Tibial nerve (tissue), 4 donors: ENCODE results near the gene ZFAND5.

ENCODE experiments used
- EP300 ChIP-seq, 2 donors: sonication (generic); formaldehyde crosslinking; IDR thresholded peaks; one replicate each; pipeline ENCODE4 v1.6.1; 2017; ENCODE audit warnings: antibody characterized with exemption in 2 of 2, mild to moderate bottlenecking in 1 of 2
- POLR2A ChIP-seq, 2 donors: fragments of 450-650 bp; IDR thresholded peaks; one replicate each; pipeline ENCODE4 v1.6.1; 2017; ENCODE audit warnings: antibody characterized with exemption in 2 of 2, mild to moderate bottlenecking in 2 of 2, moderate library complexity in 2 of 2
- TF ChIP-seq, protein P1 (sequence below), 5 experiments: fragments of 200-600 bp in 3 of 5; fragments of 450-650 bp in 2 of 5; sonication (generic) in 3 of 5; IDR thresholded peaks; one replicate each; pipeline ENCODE4 v1.5.1; 2016 to 2019; ENCODE audit warnings: antibody characterized with exemption in 5 of 5, mild to moderate bottlenecking in 3 of 5, moderate library complexity in 2 of 5

- TF ChIP-seq, protein P1, sequence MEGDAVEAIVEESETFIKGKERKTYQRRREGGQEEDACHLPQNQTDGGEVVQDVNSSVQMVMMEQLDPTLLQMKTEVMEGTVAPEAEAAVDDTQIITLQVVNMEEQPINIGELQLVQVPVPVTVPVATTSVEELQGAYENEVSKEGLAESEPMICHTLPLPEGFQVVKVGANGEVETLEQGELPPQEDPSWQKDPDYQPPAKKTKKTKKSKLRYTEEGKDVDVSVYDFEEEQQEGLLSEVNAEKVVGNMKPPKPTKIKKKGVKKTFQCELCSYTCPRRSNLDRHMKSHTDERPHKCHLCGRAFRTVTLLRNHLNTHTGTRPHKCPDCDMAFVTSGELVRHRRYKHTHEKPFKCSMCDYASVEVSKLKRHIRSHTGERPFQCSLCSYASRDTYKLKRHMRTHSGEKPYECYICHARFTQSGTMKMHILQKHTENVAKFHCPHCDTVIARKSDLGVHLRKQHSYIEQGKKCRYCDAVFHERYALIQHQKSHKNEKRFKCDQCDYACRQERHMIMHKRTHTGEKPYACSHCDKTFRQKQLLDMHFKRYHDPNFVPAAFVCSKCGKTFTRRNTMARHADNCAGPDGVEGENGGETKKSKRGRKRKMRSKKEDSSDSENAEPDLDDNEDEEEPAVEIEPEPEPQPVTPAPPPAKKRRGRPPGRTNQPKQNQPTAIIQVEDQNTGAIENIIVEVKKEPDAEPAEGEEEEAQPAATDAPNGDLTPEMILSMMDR (IDR thresholded peaks at IDR 0.05) = no peak
- TF ChIP-seq POLR2A (IDR thresholded peaks at IDR 0.05) (no peak), EP300 (IDR thresholded peaks at IDR 0.05) (peak in 1 of 2 donors; percentile 81)
These were observed 915 bp downstream of the ZFAND5 start for GRCh38 chr9:72363908-72364678.
